SIG-M5 (cell line): Measurements from ENCODE around the gene SMOC1.

Source experiments
- DNase-seq: peaks from one replicate; lab custom pipeline; 2025; lab: John Stamatoyannopoulos, UW

SMOC1 gene

DNA sequence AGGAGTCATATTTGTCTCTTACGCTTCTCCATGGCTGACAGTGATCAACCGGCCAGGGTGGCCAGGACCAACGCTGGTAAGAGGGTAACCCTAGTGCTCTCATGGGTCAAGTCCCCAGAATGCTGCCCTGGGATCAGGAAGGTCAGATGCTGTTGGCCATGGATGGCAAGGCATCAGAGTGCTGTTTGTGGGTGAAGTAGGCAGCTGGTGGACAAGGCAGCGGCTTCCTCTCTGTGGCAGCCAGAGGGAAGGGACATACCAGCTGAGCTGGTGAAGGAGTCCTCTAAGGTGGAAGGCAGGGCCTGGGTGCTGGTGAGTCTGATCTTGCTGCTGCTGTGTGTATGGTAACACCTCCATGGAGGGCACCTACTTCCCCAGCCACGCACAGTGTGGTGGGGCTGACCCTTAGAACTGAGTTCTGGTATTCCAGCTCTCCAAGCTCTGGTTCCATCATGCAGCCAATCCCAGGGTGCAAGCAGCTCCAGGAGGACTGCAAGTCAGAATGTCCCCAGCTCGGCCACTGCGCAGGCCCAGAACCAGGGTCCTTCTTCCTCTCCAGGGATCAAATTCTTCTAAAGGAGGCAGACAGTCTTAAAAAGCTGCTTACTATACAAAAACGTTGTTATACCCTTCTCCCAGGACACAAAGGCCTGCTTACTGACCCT lies 13.4 kb upstream of the SMOC1 start:
- no peak for DNase-seq

DNA sequence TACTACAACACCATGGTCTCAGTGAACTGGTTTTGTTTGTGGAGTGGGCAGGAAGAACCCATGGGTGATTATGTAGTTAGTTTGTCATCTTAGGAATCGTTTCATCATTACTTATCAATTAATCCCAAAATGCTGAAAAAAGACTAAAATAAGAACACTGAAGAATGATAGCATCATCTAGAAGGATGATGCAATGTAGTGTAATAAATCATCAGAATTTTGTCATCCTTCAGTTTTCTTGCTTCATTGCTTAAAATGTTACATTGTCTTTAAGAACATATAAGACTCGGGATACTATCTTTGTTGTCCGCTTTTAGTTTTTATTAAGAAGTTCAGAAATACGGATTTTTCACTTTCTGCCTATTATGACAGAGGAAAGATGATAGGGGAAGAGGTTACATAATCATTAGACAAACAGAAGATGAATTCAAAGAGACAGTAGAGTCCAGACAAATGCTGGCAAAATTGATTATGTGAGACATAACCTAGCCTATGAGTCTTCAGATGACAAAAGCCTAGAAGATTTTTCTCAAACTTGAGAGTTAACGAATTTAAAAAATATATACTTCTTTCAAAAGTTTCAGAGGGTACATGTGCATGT lies 10.8 kb upstream of the SMOC1 start:
- DNase-seq, result no peak

DNA sequence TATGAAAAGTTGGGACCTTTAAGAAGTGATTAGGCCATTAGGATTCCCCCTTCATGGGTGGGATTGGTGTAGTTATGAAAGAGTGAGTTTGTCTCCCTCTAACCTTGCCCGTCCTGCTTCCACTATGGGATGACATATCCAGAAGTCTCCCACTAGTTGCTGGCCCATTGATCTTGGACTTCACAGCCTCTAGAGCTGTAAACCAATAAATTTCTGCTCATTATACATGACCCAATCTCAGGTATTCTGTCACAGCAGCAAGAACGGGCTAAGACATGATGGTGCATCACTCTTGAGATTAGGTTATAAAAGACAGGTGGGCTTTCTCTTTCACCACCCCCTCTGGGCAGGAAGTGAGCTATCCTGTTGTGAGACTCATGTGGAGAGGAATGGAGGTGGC lies 8.6 kb upstream of the SMOC1 start:
- no peak for DNase-seq

DNA sequence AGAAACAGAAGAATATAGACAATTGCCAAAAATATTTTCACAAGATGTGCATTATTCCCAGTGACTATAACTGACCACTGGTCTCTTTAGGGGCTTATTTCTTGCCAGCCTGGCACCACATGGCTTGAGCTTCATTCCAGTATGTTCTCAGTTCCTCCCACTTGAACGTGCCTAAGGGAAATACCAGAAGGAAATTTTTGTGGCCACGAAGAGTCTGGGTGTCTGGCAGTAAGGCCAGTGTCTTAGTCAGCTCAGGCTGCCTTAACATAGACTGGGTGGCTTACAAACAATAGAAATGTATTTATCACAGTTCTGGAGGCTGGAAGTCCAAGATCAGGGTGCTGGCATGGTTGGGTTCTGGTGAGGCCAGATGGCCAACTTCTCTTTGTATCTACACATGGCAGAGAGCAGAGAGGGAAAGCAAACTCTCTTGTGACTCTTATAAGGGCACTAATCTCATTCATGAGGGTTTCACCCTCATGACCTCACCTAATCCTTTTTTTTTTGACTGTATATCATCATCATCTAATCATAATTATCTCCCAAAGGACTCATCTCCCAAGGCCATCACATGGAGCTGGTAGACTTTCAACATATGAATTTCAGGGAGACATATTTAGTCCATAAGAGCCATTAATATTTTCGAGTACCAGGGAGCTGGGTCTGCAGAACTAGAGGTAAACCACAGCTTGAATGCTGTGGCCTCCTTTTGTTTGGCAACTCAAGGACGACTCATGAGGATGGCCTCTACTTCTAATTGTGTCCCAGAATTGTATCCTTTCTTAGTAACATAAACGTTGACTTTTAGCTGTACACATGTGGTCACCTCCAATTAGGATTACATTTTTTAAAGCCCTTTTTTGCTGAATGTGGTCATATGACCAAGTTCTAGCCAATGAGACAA lies 5.1 kb upstream of the SMOC1 start:
- no peak for DNase-seq

DNA sequence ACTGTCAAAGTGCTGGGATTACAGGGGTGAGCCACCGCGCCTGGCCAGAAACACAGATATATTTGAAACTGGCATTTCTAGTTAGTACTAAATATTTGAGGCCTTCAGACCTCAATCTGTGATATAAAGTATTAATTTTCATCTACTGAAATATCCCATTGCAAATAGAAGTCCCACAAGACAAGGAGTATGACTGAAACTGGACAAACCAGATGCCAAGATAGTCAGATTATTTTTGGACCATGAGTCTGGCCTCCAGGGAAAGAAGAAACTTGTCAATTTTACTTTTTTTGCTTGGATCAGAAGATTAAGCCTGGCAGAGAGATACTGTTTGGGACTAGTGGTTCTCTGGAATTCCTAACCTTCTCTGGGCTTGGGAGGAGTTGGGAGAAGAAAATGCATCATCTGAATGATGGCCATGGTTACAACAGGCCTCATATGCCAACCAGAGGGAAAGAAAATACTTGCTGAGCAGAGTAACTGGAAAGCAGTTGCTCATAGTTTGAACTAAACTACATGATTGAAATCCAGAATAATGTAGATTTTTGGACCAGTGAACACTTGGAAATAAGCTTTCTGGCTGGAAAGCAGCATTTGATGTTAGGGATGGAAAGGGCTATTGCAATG lies 2.9 kb upstream of the SMOC1 start:
- no peak for DNase-seq

DNA sequence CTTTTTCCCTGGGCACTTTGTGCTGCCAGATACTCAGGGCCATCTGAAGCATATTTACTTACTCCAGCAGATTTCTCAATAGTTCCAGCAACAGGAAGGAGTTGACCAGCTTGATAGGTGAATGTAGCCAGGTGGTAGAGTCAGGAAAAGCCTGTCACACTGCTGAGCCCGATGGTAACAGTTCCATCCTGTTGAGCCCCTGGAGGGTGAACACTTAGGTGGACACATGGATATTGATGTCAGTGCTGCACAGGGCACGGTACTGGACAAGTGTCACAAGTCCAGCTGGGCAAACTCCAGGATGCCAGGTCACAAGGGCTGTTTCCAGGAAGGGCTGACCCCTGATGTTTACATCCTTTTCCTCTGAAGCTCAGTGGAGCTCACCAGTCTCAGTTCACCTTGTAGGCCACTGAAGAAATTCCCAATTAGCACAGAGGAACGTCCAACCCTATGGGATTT lies 2.3 kb upstream of the SMOC1 start:
- DNase-seq, result no peak

DNA sequence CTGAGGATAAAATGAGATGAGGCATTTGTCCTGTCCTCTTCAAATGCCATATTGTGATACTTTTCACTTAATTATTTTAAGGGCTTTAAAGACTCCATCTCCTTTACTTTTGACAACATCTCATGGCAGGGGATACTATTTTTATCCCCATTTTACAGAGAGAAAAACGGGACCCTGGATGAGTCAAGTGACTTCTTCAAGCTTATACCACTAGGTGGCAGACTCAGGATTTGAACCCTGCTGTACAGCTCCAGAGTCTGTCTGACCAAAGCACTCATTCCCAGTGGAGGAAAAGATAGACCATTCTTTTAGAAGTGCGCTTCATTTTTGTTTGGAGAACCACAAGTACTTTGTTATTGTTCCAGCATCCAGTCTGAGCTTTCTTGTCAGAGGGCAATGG lies 1.7 kb upstream of the SMOC1 start:
- DNase-seq, result no peak

DNA sequence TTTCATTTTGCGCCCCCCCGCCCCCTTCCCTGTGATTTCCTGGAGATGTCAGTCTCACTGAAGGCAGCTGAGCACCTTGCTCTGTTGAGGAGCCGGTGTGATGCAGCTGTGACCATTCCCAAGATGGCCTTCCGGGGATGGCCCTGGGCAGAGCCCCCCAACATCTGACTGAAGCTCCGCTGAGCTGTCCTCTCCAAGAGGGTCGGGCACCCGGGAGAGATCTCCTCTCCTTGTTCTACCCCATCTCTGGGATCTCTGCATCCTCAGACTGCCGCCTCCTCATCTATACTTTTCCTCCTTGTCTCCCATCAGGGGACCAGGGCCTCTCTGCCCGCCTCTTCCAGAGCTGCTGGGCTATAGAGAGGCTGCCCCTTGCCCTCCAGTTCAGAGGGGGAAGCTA lies 965 bp upstream of the SMOC1 start:
- DNase-seq, result no peak

DNA sequence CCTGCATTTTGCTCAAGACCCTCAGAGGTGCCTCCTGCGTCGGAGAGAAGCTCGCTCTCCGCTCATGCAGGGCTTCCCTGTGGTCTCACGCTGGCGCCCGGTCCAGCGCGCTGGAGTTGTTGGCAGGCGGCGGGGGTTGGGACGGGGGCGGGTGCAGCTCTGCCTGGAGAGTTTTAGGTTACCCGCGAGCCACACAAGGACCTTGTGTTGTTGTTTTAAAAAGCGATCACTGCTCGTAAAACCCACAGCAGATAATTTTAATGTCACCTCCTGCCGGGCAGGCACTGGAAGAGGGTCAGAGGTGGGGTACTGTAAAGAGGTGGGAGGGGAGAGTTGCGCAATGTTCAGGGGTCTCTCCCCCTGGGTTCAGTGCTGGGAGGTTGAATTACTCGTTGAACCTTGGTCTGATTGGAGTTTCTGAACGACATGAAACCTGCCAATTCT lies 850 bp downstream of the SMOC1 start:
- no peak for DNase-seq

DNA sequence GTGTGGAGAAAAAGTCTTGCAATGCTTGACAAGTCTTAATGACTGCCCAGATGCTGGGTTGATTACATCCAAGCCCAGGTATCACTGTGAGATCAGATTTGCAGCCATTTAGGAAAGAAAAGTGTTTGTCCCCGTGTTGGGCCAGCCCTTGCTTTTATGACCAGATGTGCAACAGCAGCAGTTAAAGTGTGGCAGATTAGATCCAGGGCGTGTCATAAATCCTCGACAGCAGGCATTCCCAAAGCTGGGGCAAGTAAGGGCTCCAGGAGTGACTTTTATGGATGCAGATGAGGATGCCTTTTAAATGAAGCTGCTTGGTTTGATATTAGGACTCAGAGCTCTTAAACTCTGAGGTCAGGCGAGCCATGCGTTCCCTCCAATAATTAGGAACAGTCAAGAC lies 1.7 kb downstream of the SMOC1 start:
- DNase-seq, result no peak

DNA sequence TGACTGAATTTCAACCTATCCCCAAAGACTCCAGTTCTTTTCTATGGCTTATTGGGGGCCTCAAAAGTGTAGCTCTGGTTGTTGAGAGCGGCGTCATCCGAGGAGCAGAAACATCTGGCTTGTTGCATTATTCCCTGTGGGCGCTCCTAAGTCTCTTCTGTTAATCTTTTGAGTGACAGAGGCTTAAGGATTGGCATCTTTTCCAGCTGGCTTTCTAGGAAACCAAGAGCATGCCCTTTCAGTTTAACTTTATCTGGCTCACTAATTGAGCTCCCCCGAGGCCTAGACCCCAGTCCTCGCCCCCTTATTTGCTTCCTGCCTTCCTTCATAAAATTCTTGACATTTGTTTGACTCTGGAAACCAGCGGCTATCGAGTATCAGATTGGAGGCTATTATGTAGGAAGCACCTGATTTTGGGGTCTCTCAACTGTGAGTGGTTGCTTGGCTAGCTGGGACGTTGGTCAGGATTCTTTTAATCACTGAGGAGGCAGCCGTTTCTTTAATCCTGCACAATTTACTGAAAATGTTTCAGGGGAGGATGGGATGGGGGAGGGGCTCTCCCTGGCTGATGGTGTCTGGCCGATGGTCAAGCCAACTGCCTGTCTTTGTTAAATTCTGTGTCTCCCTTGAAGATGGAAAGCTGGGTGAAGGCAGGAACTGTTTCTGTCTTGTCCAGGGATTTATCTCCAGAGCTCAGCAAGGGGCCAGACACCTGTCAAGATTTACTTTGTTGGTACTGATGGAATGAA lies 3.1 kb downstream of the SMOC1 start:
- no peak for DNase-seq

DNA sequence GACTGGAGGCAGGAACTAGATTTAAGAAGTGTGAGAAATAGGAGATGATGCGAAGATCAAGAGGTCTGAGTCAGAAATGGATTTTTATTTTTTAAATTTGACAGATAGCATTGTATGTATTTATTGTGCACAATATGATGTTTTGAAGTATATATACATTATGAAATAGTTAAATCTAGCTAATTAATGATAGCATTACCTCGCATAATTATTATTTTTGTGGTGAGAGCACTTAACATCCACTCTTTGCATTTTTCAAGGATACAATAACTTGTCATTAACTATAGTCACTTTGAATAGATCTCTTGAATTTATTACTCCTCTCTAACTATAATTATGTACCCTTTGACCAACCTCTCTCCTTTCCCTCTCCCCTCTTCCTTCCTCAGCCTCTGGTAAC lies 3.7 kb downstream of the SMOC1 start:
- no peak for DNase-seq

DNA sequence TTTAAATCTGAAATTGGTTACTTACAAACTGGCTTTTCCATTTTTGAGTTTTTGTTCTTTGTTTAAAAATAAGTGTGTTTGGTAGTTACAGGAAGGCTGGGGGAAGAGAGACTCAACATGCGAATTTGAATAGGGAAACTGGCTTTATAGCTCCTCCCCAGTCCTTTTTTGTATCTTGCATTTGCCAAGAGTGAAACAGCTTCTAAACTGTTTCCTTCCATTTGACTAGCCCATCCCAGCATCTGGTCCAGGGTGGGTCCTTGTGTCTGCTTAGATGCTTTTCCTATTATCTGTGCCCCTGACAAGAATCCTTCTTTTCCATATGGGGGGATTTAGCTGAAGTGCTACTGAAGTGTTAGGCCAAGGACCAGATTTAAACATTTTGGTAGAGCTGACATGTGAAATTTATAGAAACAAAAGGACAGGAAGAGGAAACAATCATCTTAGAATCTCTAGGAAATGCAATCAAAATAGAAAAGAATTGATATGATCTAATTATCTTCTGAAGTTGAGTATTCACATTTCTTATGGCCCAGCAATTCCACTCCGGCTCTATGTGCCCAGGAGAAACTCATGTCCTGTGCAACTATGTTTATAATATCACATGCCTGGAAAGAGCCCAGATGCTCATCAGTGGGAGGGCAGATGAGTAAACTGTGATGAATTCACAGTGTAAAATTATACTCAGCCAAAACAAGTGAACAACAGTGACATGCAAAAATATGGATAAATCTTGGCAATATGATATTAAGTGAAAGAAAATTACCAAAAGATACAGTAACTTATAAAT lies 7.4 kb downstream of the SMOC1 start:
- no peak for DNase-seq

DNA sequence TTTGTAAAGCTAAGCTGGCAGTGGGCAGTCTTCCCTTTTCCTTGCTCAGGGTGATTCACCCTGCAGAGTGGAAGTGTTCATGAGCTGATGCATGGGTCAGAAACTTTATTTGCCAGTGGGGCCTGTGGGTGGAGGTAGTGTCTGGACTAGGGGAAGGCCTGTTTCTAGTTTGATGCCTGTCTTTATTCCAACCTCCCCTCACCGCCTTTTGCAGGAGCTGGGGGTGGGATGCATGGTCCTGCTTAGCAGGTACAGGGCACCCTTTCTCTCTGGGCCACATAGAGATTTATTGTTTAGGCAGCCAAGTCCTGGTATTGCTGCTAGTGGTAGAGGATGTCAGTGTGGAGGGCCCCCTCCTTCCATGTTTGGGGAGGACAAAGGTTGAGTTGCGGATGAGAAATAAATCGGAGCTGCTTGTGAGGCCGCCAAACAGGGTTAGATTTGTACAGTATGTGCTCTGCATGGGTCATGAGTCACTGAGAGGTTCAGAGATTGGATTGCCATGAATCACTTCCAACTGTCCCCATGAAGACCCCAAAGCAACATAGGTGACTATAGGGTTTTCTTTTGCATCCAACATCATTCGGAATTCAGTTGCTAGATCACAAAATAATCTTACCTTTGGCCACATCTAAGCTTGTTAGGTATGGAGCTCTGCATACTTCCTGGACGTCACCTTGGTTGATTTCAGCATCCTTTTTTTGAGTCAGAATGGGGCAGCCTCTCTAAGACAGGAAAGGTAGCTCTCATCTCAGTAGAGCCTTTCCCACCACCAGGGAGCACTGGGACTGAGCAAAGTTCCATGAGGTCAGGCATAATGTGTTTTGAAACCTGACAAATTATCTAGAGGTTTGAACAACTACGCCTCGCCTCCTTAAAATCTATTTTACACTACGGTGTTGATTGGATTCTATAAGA lies 8.8 kb downstream of the SMOC1 start:
- no peak for DNase-seq

DNA sequence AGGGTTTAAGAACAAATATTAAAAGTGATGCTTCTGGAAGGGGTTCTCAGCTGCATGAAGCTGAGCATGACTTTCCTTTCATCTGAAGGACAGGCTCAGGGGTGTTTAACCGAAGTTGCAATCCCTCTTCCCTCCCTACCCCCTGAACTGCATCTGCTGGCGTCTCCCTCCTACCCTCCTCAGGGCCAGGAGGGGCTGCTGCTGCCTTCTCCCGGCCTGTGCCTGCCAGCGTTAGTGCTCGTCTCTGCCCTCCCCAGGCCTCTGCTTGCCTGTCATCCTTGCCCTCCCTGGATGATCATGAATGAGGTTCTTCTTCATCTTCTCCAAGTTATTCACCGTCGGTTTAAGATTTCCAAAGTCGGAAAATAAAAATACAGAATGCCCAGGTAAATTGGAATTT lies 12.2 kb downstream of the SMOC1 start:
- no peak for DNase-seq

DNA sequence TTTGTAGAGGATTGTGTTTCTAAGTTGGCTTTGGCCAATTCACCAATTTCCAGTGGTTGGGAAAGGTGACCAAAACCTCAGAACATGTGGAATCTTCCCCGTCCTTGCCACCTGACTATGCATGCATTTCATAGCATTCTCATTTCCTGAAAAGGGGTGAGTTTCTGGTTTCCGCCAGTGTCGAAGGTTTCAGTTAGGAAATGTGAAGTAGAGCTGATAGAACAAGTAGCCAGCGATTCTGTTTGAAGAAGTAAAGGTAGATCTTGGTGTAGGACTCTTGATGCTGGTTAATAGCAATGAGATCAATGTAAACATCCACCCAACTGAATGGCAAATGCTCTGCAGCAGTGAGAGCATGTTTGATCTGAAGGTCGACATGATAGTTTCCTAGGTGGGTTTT lies 15.9 kb downstream of the SMOC1 start:
- DNase-seq, result no peak

DNA sequence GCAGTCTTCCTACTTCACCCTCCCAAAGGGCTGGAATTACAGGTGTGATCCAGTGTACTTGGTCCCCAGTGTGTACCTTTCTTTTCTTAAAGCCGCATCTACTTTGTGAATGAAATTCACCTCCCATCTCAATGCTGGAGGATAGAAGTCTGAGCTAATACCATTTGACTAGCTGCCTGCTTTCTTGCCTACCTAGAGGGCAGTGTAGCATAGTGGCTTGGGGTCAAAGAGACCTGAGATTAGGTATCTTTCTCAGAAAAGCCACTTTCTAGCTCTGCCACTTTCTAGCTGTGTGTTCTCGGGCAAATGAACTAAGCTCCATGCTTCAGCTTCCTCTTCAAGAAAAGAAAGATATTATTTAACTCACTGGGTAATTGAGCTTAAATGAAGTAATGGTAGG lies 16.9 kb downstream of the SMOC1 start:
- no peak for DNase-seq

DNA sequence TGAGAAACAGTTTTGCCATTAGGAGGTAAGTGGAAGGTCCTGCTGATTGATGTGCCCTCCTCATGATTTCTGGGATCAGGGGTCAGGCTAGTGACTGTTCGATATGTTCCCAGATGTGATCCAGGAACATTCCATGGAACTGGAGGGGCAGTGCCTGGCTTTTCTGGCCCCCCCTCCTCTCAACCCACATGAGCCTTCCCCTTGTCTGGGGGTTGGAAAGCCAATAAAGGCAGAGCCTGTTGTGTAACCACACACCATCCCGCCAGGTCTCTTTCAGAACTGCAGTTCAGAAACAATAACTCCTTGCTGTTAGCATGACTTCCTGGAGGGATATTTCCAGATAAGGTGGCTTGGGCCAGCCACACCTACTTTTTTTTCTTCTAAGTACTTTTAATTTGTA lies 17.8 kb downstream of the SMOC1 start:
- DNase-seq, result no peak

DNA sequence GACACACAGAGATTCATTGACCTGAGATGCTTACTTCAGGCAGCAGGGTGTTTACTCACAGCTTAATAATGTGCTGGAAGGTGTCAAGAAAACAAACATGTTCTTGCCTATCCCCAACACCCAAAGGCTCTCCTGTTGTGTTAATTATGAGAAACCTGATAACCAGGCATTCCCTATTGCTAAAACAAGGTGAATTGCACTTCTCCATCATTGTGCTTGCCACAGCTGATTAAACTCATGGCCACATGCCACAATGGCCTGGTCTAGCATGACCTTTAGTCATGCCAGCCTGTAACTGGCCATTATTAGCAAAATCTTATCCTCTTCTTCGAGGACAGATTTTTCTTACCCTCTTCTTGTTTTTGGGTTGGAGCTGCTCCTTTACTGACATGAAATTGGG lies 21.4 kb downstream of the SMOC1 start:
- no peak for DNase-seq
